GM19463 (cell line): ENCODE results near the gene PDZRN3.
"Not testable (repeated sequence)": the region's sequence is repeated elsewhere in the genome, so short reads cannot be mapped to it uniquely, and the experiment has no call there.

Experiments
- ATAC-seq: cut with Tn5 transposase; IDR thresholded peaks from one replicate; pipeline ENCODE4 v1.9.1; 2021; ENCODE audit warnings: mild to moderate bottlenecking, moderate library complexity; ENCODE audit not compliant: unreplicated experiment

PDZRN3 gene

DNA sequence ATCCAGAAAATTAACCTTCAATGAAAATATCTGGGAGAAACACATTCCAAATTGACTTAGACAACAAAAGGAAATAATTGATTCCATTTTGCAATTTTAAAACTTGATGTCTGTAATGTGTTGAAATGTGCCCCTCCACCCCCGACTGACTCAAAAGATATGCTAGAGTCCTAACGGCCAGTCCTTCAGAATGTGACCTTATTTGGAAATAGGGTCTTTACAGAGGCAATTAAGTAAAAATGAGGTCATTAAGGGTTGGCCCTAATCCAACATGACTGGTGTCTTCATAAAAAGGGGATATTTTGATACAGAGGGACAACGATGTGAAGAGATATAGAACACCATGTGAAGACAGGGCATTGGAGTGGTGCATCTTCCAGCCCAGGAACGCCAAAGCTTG is 153.9 kb downstream of the PDZRN3 start:
- ATAC-seq = no peak

- ATAC-seq = no peak
Observed at GRCh38 chr3:73469331-73469730, 155.4 kb downstream of the PDZRN3 start.

- no peak for ATAC-seq
Observed at GRCh38 chr3:73467211-73467610, 157.5 kb downstream of the PDZRN3 start.

DNA sequence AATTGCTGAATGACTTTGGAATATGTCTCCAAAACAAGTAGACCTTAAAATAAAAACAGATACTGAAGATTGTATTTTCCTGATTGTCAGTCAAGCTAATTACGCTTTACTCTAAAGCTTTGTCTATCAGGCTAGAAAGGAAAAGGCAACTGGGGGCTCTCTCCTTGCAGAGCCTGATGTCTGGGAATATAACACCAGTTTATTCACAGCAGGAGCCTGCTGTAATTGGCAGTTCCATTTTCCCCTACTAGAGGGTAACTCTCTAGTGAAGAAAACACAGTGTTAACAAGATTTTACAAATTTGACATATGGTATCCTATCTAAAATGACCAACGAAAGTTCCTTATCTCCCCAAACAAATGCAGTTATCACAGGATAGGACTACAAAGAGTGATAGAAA is 158.8 kb downstream of the PDZRN3 start:
- ATAC-seq = no peak

- not testable (repeated sequence) for ATAC-seq
Observed at GRCh38 chr3:73464126-73464525, 160.6 kb downstream of the PDZRN3 start.

DNA sequence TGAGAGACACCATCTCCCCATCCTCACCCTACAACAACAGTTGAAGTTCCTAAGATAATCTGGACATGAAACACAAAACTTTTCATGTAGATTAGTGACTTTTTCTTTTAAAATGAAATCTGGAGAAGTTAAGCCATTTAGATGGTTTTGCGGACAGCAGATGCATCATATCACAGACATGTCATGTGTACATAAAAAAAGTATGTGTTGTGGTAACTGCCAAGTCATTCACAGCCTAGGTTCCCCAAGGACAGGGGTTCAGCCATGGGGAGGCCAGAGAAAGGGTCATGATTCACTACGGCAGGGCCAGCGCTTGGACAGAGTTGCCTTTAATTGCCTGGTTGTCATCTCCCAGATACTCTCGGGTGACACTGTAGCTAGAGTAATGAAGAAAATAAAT is 163.2 kb downstream of the PDZRN3 start:
- no peak for ATAC-seq

DNA sequence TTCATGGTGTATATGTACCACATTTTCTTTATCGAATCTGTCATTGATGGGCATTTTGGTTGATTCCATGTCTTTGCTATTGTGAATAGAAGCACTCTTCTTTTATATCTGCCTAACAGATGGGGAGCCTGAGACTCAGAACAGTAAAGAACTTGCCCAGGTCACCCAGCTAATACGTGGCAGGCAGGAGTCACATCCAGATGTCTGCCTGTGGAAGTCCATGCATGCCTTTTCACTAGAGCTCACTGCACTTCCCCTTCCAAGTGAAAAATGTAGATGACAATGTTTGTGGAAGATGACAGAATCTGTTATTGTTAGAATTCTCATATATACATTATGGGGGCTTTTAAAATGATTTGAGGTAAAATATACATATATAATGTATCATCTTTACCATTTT is 165.0 kb downstream of the PDZRN3 start:
- ATAC-seq = no peak

- ATAC-seq = no peak
Observed at GRCh38 chr3:73453666-73454065, 171.1 kb downstream of the PDZRN3 start.

DNA sequence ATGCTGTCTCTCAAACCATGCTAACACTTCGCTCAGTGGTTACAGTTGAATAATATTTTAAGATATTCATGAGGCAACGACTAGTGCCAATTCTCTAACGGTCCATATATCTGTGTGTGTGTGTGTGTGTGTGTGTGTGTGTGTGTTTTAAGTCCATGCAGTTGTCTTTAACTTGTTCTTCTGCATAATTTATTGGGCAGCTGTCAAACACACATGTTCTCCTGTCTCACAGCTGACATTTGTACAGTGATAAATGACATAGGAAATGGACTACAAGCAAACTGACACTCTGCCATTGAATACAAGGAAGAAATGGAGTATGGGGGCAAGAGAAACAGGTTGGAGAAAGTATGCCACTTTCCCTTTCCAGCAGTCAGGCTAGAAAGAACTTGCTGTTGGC is 172.0 kb downstream of the PDZRN3 start:
- no peak for ATAC-seq

GRCh38 chr3:73451301-73451944 is 173.3 kb downstream of the PDZRN3 start:
- peak; percentile 26 for ATAC-seq

GRCh38 chr3:73449774-73450173 is 175.0 kb downstream of the PDZRN3 start:
- ATAC-seq = peak; percentile 41

DNA sequence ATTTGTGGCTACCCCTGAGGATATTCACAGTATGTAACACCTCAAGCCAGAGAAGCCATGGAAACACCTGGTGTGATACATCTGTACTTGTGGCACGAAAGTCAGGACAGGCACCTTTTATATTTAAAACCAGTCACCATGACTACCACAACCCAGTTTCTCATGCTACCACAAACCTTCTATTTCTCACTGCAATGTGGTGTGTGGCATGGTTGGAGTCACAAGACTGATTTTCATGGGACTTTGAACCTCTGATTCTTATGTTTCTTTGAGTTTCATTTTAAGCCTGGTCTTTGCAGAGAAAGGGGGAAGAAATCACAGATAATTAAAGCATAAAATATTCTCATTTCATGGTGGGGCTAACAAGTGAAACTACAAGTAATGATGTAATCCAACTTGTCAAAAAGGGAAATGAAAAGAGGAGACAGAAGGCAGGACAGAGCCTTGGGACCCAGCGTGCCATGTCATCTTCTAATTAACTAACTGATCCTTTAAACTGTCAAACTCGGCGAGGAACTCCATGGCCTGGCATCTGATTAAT is 175.9 kb downstream of the PDZRN3 start:
- ATAC-seq = peak; percentile 74

DNA sequence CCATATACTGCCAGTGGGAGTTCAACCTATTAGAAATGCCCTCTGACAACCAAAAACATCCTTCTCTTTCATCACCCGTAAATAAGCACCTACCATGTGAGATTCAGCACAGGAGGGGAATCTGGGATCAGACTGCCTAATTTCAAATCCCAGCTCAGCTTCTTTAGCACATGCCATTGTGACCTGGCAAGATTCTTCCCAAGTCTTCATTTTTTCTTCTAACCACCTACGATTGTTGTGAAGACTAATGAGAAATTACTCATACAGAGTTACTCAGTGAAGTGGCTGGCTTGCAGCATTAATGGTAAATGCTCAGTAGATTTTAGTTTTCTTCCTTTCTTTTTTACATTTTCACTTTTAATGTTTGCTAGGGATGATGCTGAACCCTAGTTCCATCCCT is 176.7 kb downstream of the PDZRN3 start:
- ATAC-seq = no peak

- ATAC-seq = no peak
Observed at GRCh38 chr3:73447111-73447510, 177.6 kb downstream of the PDZRN3 start.

DNA sequence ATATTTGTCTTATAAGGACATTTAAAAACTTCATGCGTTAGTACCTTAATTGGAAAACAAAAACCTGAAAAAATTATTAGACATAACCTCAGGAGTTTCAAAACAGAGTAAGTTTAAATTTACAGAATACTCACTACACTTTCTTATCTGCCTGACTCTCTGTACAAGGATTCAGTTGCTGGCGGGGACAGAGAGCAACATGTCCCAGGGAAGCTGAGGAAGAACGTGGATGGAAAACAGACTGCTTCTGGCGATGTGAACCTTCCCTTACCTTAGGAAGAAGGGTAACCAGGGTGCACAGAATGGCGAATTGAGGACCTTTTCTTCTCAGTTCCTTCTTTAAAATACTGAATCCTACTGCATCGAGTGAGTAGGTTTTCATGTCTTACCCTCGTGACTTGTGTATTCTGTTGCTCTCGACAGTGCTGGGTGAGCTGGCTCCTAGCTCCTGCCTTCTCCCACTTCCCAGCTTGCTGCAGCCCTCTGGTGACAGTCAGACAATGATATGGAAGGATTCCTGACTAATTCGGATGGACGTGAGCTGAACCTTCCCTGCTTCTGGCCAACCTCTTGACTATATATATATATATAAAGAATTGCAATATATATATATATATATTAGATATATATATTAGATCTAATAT is 178.2 kb downstream of the PDZRN3 start:
- no peak for ATAC-seq

DNA sequence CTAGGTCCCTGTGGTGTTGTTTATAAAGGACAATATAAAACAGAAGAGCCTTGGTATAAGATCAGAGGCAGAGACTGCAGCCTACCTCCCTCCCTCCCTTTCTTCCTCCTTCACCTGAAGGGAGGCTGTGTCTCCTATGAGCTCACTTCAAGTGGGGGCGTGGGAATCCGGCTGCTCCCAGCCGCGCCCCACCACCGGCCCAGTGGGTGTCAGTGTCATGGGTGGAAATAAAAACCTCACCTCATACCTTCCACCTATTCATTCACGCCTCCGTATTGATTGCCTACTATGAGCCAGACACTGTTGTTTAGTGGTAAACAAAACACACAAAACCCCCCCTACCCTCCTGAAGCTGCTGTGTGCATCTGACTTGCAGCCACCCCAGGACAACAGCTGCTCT is 181.9 kb downstream of the PDZRN3 start:
- no peak for ATAC-seq

DNA sequence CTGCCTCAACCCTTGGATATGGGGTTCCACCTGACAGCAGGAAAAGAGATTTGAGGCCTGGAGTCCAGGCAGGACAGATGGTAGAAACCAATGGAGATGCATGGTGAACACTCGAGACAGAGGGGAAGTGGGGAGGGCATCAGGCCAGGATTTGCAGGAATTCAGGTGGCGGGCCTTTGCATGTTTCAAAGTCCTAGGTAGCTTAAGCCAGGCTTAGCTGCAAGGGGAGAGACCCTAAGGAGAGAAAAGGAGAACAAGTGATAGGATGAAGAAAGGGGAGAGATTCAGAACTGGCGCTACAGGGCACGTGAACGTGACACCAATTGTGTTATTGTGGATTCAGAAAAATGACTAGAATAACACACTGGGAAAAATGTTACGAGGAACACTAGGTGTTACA is 182.6 kb downstream of the PDZRN3 start:
- no peak for ATAC-seq

GRCh38 chr3:73437828-73438227 is 186.9 kb downstream of the PDZRN3 start:
- ATAC-seq = no peak

DNA sequence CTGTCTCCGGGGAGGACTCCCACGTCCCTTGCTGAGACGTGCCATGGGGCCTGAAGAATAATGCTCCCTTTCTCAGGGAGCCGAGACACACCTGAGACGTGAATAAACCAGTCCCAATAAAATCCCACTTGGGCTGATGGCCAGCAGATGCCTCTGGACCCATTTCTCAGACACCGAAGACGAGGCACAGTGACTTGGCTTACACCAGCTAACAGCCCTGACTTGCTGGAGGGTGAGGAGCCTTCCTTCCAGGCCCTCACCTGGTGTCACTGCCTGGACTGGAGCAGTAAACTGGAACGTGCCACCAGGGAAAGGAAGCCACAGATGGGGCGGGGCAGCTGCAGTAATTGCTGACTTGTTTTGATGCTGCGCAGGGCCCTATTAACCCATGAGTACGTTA is 189.7 kb downstream of the PDZRN3 start:
- ATAC-seq = no peak

GRCh38 chr3:73433687-73434086 is 191.1 kb downstream of the PDZRN3 start:
- ATAC-seq = no peak

GRCh38 chr3:73433079-73433478 is 191.7 kb downstream of the PDZRN3 start:
- no peak for ATAC-seq

GRCh38 chr3:73432706-73433032 is 192.1 kb downstream of the PDZRN3 start:
- no peak for ATAC-seq
